ENCODE results near the gene CYB561A3.

CYB561A3 gene

GRCh38 chr11:61353131-61354067, 8.3 kb downstream of the CYB561A3 start:
- Histone ChIP-seq H3K36me3 (ENCODE audit: control insufficient read depth, insufficient read depth, low read length, severe bottlenecking) (peaks cover 51% of the 10 kb centered on the region), H3K4me3 (ENCODE audit: low read length) (no peak overlapping the region), H3K4me1 (ENCODE audit: control insufficient read depth, insufficient read depth, low read length) (peaks cover 12% of the 10 kb centered on the region), H3K9me3 (ENCODE audit: control insufficient read depth, low read length) (no peaks in the 10 kb centered on the region), H3K27me3 (replicated peaks; ENCODE audit: control insufficient read depth, insufficient read depth, low read length) (no peaks in the 10 kb centered on the region), H3K9ac (ENCODE audit: low read length) (no peak overlapping the region)
- no peak for DNase-seq (ENCODE audit: low read depth)

- H3K4me3 ChIP-seq (ENCODE audit: low read length), result no peak overlapping the region
- peaks cover 12% of the 10 kb centered on the region for H3K4me1 ChIP-seq (ENCODE audit: control insufficient read depth, insufficient read depth, low read length)
- H3K9ac ChIP-seq (ENCODE audit: low read length), result no peak overlapping the region
- no peak for DNase-seq (ENCODE audit: low read depth)
- H3K36me3 ChIP-seq (ENCODE audit: control insufficient read depth, insufficient read depth, low read length, severe bottlenecking), result peaks cover 49% of the 10 kb centered on the region
- no peaks in the 10 kb centered on the region for H3K9me3 ChIP-seq (ENCODE audit: control insufficient read depth, low read length)
- no peaks in the 10 kb centered on the region for H3K27me3 ChIP-seq (replicated peaks; ENCODE audit: control insufficient read depth, insufficient read depth, low read length)
Measured at GRCh38 chr11:61352038-61352437, 9.6 kb downstream of the CYB561A3 start.

- Histone ChIP-seq H3K9me3 (ENCODE audit: control insufficient read depth, low read length) (no peaks in the 10 kb centered on the region), H3K9ac (ENCODE audit: low read length) (no peak overlapping the region), H3K27me3 (replicated peaks; ENCODE audit: control insufficient read depth, insufficient read depth, low read length) (no peaks in the 10 kb centered on the region), H3K4me3 (ENCODE audit: low read length) (no peak overlapping the region), H3K36me3 (ENCODE audit: control insufficient read depth, insufficient read depth, low read length, severe bottlenecking) (peaks cover 49% of the 10 kb centered on the region), H3K4me1 (ENCODE audit: control insufficient read depth, insufficient read depth, low read length) (peaks cover 12% of the 10 kb centered on the region)
- no peak for DNase-seq (ENCODE audit: low read depth)
Measured at GRCh38 chr11:61350803-61351202, 10.9 kb downstream of the CYB561A3 start.

GRCh38 chr11:61350336-61350735, 11.3 kb downstream of the CYB561A3 start:
- Histone ChIP-seq H3K9ac (ENCODE audit: low read length) (no peak overlapping the region), H3K4me3 (ENCODE audit: low read length) (no peak overlapping the region), H3K9me3 (ENCODE audit: control insufficient read depth, low read length) (no peaks in the 10 kb centered on the region), H3K36me3 (ENCODE audit: control insufficient read depth, insufficient read depth, low read length, severe bottlenecking) (peaks cover 49% of the 10 kb centered on the region), H3K4me1 (ENCODE audit: control insufficient read depth, insufficient read depth, low read length) (peaks cover 12% of the 10 kb centered on the region), H3K27me3 (replicated peaks; ENCODE audit: control insufficient read depth, insufficient read depth, low read length) (no peaks in the 10 kb centered on the region)
- no peak for DNase-seq (ENCODE audit: low read depth)

- Histone ChIP-seq H3K9ac (ENCODE audit: low read length) (no peak overlapping the region), H3K36me3 (ENCODE audit: control insufficient read depth, insufficient read depth, low read length, severe bottlenecking) (peaks cover 49% of the 10 kb centered on the region), H3K4me3 (ENCODE audit: low read length) (no peak overlapping the region), H3K9me3 (ENCODE audit: control insufficient read depth, low read length) (no peaks in the 10 kb centered on the region), H3K27me3 (replicated peaks; ENCODE audit: control insufficient read depth, insufficient read depth, low read length) (no peaks in the 10 kb centered on the region), H3K4me1 (ENCODE audit: control insufficient read depth, insufficient read depth, low read length) (peaks cover 12% of the 10 kb centered on the region)
- no peak for DNase-seq (ENCODE audit: low read depth)
Measured at GRCh38 chr11:61349916-61350315, 11.8 kb downstream of the CYB561A3 start.

- Histone ChIP-seq H3K9me3 (ENCODE audit: control insufficient read depth, low read length) (no peaks in the 10 kb centered on the region), H3K4me3 (ENCODE audit: low read length) (no peak overlapping the region), H3K27me3 (replicated peaks; ENCODE audit: control insufficient read depth, insufficient read depth, low read length) (no peaks in the 10 kb centered on the region), H3K4me1 (ENCODE audit: control insufficient read depth, insufficient read depth, low read length) (peaks cover 12% of the 10 kb centered on the region), H3K9ac (ENCODE audit: low read length) (no peak overlapping the region), H3K36me3 (ENCODE audit: control insufficient read depth, insufficient read depth, low read length, severe bottlenecking) (peaks cover 45% of the 10 kb centered on the region)
- DNase-seq (ENCODE audit: low read depth), result no peak
Measured at GRCh38 chr11:61349189-61349751, 12.4 kb downstream of the CYB561A3 start.

GRCh38 chr11:61347916-61348461, 13.7 kb downstream of the CYB561A3 start:
- H3K9me3 ChIP-seq (ENCODE audit: control insufficient read depth, low read length), result no peaks in the 10 kb centered on the region
- no peak overlapping the region for H3K4me3 ChIP-seq (ENCODE audit: low read length)
- H3K27me3 ChIP-seq (replicated peaks; ENCODE audit: control insufficient read depth, insufficient read depth, low read length), result no peaks in the 10 kb centered on the region
- DNase-seq (ENCODE audit: low read depth), result no peak
- no peak overlapping the region for H3K9ac ChIP-seq (ENCODE audit: low read length)
- peaks cover 12% of the 10 kb centered on the region for H3K4me1 ChIP-seq (ENCODE audit: control insufficient read depth, insufficient read depth, low read length)
- H3K36me3 ChIP-seq (ENCODE audit: control insufficient read depth, insufficient read depth, low read length, severe bottlenecking), result peaks cover 34% of the 10 kb centered on the region

GRCh38 chr11:61345954-61346843, 15.5 kb downstream of the CYB561A3 start:
- Histone ChIP-seq H3K4me1 (ENCODE audit: control insufficient read depth, insufficient read depth, low read length) (no peaks in the 10 kb centered on the region), H3K9me3 (ENCODE audit: control insufficient read depth, low read length) (no peaks in the 10 kb centered on the region), H3K4me3 (ENCODE audit: low read length) (no peak overlapping the region), H3K9ac (ENCODE audit: low read length) (no peak overlapping the region), H3K27me3 (replicated peaks; ENCODE audit: control insufficient read depth, insufficient read depth, low read length) (no peaks in the 10 kb centered on the region), H3K36me3 (ENCODE audit: control insufficient read depth, insufficient read depth, low read length, severe bottlenecking) (peaks cover 28% of the 10 kb centered on the region)
- no peak for DNase-seq (ENCODE audit: low read depth)

- DNase-seq (ENCODE audit: low read depth), result peak; percentile 42
- no peaks in the 10 kb centered on the region for H3K9me3 ChIP-seq (ENCODE audit: control insufficient read depth, low read length)
- H3K36me3 ChIP-seq (ENCODE audit: control insufficient read depth, insufficient read depth, low read length, severe bottlenecking), result peaks cover 19% of the 10 kb centered on the region
- H3K9ac ChIP-seq (ENCODE audit: low read length), result no peak overlapping the region
- no peaks in the 10 kb centered on the region for H3K4me1 ChIP-seq (ENCODE audit: control insufficient read depth, insufficient read depth, low read length)
- no peak overlapping the region for H3K4me3 ChIP-seq (ENCODE audit: low read length)
- H3K27me3 ChIP-seq (replicated peaks; ENCODE audit: control insufficient read depth, insufficient read depth, low read length), result no peaks in the 10 kb centered on the region
Measured at GRCh38 chr11:61345170-61345610, 16.5 kb downstream of the CYB561A3 start.

GRCh38 chr11:61343792-61344745, 17.6 kb downstream of the CYB561A3 start:
- H3K4me3 ChIP-seq (ENCODE audit: low read length), result no peak overlapping the region
- no peaks in the 10 kb centered on the region for H3K27me3 ChIP-seq (replicated peaks; ENCODE audit: control insufficient read depth, insufficient read depth, low read length)
- DNase-seq (ENCODE audit: low read depth), result no peak
- no peaks in the 10 kb centered on the region for H3K9me3 ChIP-seq (ENCODE audit: control insufficient read depth, low read length)
- peaks cover 1% of the 10 kb centered on the region for H3K4me1 ChIP-seq (ENCODE audit: control insufficient read depth, insufficient read depth, low read length)
- peaks cover 10% of the 10 kb centered on the region for H3K36me3 ChIP-seq (ENCODE audit: control insufficient read depth, insufficient read depth, low read length, severe bottlenecking)
- H3K9ac ChIP-seq (ENCODE audit: low read length), result no peak overlapping the region
